GM10847 (cell line): ENCODE data around the gene HMG20B.

ENCODE experiments used
- POLR2A ChIP-seq: IDR thresholded peaks from 2 replicates; pipeline ENCODE4 v1.6.1; 2011; ENCODE audit not compliant: insufficient read length; ENCODE audit errors: extremely low read depth

The HMG20B gene

GRCh38 chr19:3605770-3606169, 33.0 kb downstream of the HMG20B start:
- TF ChIP-seq POLR2A = no peak

GRCh38 chr19:3606174-3606689, 33.5 kb downstream of the HMG20B start:
- TF ChIP-seq POLR2A = no peak

GRCh38 chr19:3606690-3607289, 34.0 kb downstream of the HMG20B start, which contains the start of gene TBXA2R:
TSS of gene TBXA2R (minus strand) at chr19:3606875. CDS start at chr19:3600634, 6,241 bp downstream.
- TF ChIP-seq POLR2A = no peak

- TF ChIP-seq POLR2A = no peak
Measured at GRCh38 chr19:3607303-3608078, 34.7 kb downstream of the HMG20B start.

GRCh38 chr19:3608079-3608641, 35.4 kb downstream of the HMG20B start:
- TF ChIP-seq POLR2A = no peak

- TF ChIP-seq POLR2A = no peak
Measured at GRCh38 chr19:3608750-3609322, 36.1 kb downstream of the HMG20B start.

GRCh38 chr19:3609779-3610719, 37.3 kb downstream of the HMG20B start:
- no peak for TF ChIP-seq POLR2A

- no peak for TF ChIP-seq POLR2A
Measured at GRCh38 chr19:3610745-3611717, 38.3 kb downstream of the HMG20B start.

- no peak for TF ChIP-seq POLR2A
Measured at GRCh38 chr19:3611841-3612240, 39.1 kb downstream of the HMG20B start.

- no peak for TF ChIP-seq POLR2A
Measured at GRCh38 chr19:3612330-3612729, 39.6 kb downstream of the HMG20B start.

- no peak for TF ChIP-seq POLR2A
Measured at GRCh38 chr19:3612901-3613741, 40.4 kb downstream of the HMG20B start.

GRCh38 chr19:3613818-3614661, 41.3 kb downstream of the HMG20B start:
- no peak for TF ChIP-seq POLR2A
